Stimulated activated CD8-positive, alpha-beta memory T cell treated with anti-CD3 and anti-CD28 coated beads, Interleukin-15, amount 100 ng/mL, for 24 hours (primary cell): Measurements from ENCODE around the gene CREB5.

ENCODE experiments used
- DNase-seq: peaks from one replicate; pipeline ENCODE4 v3.0.0-alpha.2; 2020; ENCODE audit warnings: low read depth

Gene CREB5

GRCh38 chr7:28435732-28436378, 23.5 kb downstream of the CREB5 start:
- no peak for DNase-seq

- no peak for DNase-seq
Observed at GRCh38 chr7:28440055-28440601, 27.8 kb downstream of the CREB5 start.

GRCh38 chr7:28442540-28443420, 30.5 kb downstream of the CREB5 start:
- no peak for DNase-seq

- no peak for DNase-seq
Observed at GRCh38 chr7:28446131-28446530, 33.8 kb downstream of the CREB5 start.

GRCh38 chr7:28447071-28447470, 34.8 kb downstream of the CREB5 start:
- DNase-seq, result no peak

- no peak for DNase-seq
Observed at GRCh38 chr7:28448708-28449107, 36.4 kb downstream of the CREB5 start.

GRCh38 chr7:28452681-28453080, 40.4 kb downstream of the CREB5 start:
- DNase-seq, result no peak

GRCh38 chr7:28455486-28455885, 43.2 kb downstream of the CREB5 start:
- DNase-seq, result no peak

- no peak for DNase-seq
Observed at GRCh38 chr7:28456044-28456443, 43.7 kb downstream of the CREB5 start.

GRCh38 chr7:28458732-28459131, 46.4 kb downstream of the CREB5 start:
- no peak for DNase-seq

- no peak for DNase-seq
Observed at GRCh38 chr7:28459306-28459705, 47.0 kb downstream of the CREB5 start.

- DNase-seq, result no peak
Observed at GRCh38 chr7:28465697-28466096, 53.4 kb downstream of the CREB5 start.

- DNase-seq, result no peak
Observed at GRCh38 chr7:28466341-28466740, 54.0 kb downstream of the CREB5 start.

- DNase-seq, result no peak
Observed at GRCh38 chr7:28466885-28467284, 54.6 kb downstream of the CREB5 start.

- DNase-seq, result no peak
Observed at GRCh38 chr7:28469562-28469961, 57.2 kb downstream of the CREB5 start.

GRCh38 chr7:28470344-28470743, 58.0 kb downstream of the CREB5 start:
- DNase-seq, result no peak

GRCh38 chr7:28472332-28472731, 60.0 kb downstream of the CREB5 start:
- no peak for DNase-seq

- DNase-seq, result no peak
Observed at GRCh38 chr7:28473571-28474281, 61.4 kb downstream of the CREB5 start.

- DNase-seq, result no peak
Observed at GRCh38 chr7:28474282-28474638, 61.9 kb downstream of the CREB5 start.

GRCh38 chr7:28474640-28475039, 62.3 kb downstream of the CREB5 start:
- no peak for DNase-seq

- DNase-seq, result no peak
Observed at GRCh38 chr7:28477041-28477442, 64.7 kb downstream of the CREB5 start.

GRCh38 chr7:28478656-28479055, 66.3 kb downstream of the CREB5 start:
- DNase-seq, result no peak

GRCh38 chr7:28479507-28479947, 67.2 kb downstream of the CREB5 start:
- no peak for DNase-seq
